ENCODE measurements around the gene LRCH4. TPM values are rescaled to one million over a fixed set of nuclear protein-coding genes. Genes with fewer than 3 reads are reported as not detected.
A peak's percentile ranks its signal among the peaks of the same experiment; 100 is the strongest.

LRCH4 gene
- polyA plus RNA-seq, 3 donors, result 28.7 to 56.4 (median 46.5) TPM

DNA sequence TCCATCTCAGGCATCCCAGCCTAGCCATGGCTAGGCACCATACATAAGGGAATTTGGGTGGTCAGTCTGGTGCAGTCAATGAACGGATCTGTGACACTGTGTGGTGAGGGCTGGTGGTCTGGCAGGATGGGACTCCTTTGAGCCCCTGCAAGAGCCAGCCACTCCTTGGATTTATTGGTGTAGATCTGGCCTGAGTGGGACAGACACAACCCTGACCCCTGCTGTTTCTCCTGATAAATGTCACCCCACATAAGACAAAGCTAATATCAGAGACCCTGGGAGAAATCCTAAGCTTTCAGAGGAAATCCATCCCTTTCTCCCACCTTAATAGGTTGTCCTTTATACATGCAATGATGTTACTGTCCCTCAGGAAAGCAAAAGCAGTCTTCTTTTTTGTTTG, 2.5 kb upstream of the LRCH4 start:
- DNase-seq (ENCODE audit: extremely low read depth in 1 of 11, low read depth in 9 of 11, low spot score in 4 of 11), result no peak

DNA sequence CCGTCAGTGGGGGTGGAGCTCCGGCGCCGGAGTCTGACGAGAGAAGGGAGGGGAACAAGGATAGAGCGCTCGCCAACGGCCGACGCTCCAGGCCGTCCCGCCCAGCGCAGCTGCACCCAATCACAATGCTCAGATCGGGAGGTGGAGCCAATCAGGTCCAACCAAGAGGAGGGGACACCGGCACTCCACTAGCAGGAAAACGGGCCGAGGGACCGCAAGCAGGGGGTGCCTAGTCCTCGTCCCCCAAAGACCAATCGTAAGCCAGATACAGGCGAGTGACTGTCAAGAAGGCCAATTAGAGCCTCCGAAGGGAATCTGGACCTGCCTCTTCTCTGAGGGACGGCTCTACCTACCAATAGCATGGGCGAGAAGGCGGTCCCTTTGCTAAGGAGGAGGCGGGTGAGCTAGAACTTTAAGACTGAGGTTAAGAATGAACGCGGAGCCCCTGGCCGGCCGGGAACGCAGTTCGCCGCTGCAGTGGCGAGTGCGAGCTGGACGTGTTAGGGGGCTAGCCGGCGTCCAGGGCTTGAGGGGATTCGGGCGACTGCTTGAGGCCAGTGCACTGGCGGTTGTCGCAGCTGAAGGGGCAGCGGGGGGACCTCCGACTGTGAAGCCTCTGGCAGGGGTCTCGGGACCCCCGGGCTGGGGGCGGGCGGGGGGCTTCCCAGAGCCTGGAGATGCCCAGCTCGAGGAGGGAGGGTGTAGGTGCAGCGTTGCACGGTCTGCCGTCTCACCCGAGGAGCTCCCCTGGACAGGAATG, 517 bp upstream of the LRCH4 start, which contains the start of gene FBXO24:
FBXO24 (plus strand) TSS at position 63 of the 760 bp plus-strand sequence; CDS start at position 361, 298 bp downstream.
- peak; percentile 99 to 100 (median 100) for DNase-seq (ENCODE audit: extremely low read depth in 1 of 11, low read depth in 9 of 11, low spot score in 4 of 11)

DNA sequence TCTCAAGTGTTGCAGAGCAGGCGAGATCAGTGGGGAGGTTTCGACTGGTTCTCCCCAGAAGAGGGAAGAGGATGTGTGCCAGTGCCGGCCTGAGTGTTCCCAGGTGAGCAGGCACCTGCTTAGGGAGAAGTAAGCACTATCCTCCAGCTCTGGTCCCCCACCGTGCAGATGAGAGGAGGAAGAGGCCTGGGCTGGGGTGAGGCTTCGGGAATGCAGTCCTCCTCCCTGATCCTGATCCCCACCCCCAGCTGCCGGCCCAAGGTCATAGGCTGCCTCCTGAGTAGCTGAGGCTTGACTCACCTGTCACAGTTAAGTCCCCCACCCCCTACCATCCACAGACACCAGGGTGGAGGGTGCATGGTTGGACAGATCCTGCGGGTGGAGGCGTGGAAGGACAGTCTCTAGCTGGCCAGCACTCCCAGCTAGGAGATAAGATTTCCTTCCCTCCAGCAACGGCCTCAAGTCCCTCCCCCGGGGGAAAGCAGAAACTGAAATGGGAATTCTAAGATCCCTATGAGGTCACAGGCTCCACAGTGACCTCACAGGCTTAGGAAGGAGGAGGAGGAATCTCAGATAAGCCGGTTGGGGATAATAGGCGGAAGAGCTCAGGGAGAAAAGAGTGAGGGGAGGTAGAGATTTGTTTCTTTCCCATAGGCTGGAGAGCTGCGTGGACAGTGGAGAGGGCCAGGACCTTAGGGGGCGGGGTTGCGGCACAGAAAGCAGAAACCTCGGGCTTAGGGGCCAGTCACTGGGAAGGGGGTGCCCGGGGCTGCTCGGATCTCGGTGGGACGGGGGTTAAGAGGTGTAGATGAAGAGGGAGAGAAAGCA, 1.0 kb downstream of the LRCH4 start:
- no peak for DNase-seq (ENCODE audit: extremely low read depth in 1 of 11, low read depth in 9 of 11, low spot score in 4 of 11)

DNA sequence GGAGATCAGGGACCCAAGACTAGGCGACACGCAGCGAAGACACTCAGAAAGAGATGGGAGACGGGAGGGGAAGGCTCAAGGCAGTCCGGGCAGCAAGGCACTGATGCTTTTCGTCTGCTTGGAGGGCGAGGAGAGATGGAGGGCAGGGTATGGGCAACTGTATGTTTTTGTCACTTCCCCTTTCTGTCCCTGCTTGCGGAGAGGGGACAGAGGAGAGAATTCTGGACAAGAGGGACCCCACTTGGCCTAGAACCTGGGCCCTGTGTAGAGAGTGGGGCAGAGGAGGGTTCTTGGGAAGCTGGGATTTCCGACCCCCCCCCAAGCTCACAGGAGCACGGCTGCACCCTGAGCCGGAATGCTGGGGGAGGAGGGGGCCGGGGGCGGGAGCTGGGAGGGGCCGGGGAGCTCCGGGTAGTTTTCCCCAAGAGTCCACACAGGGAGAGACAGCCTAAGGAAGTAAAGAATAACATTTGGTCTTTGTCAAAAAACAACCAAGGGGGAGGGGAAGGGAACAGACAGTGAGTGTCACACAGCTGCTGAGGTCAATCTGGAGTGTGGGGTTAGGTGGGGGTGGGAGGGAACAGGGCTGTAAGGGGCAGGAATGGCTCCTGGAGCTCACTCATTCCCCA, 1.8 kb downstream of the LRCH4 start:
- no peak for DNase-seq (ENCODE audit: extremely low read depth in 1 of 11, low read depth in 9 of 11, low spot score in 4 of 11)

DNA sequence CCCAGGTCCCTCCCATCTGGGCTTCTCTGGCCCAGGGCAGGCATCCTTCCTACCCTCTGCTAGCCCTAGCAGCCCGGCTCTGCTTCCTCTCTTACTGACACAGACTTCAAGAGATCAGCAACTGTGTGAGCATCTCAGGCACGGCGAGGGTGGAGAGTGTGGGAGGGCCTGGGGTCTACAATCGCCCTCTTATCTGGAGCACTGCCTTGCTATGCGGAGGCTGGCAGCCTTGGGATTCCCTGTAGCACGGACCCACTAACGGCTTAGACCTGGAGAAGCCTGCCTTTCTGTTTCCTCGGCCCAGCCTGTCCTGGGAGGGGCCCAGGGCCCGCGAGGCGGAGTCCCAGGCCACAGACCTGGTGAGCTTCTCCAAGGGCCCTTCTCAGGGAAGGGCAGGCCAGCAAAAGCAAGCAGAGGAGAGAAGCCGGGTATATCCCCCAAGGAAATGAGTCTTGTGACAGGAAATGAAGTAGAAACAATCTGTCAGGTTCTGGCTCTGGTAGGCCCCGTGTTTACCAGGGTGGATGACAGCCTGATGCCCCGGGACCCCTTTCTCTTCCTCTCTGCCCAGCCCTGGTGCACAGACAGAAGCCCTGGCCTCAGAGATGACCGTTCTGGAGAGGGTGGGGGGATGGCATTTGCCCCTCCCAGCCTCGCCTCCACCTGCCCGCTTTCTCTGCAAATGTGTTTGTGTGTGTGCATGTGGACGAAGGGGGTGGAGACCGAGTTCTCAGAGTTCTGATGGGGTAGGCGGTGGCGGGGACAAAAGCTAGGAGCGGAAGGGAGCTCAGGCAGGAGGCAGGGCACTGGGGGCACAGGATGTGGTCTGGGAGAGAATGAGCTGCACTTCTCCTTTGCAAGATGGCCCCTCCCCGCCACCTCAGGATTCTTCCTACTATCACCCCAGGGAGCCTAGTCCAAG, 2.5 kb downstream of the LRCH4 start:
- DNase-seq (ENCODE audit: extremely low read depth in 1 of 11, low read depth in 9 of 11, low spot score in 4 of 11), result no peak

DNA sequence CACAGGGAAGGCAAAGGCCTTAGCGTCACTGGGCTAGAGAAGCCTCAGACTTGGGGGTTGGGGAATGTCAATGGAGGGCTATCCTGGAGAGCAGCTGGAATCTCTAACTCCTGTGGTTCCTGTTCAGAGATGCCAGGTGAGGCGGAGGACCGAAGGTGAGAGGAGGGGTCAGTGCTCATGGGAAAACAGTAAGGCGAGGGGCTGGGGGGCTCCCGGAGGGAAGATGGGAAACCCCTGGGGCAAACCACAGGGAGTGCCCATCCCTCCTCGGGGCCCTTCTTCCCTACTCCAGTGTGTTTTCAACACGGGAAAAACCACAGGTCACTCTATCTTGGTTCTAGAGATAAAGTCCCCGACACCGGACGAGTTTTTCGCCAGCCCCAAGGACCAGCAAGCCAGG, 3.3 kb downstream of the LRCH4 start:
- DNase-seq (ENCODE audit: extremely low read depth in 1 of 11, low read depth in 9 of 11, low spot score in 4 of 11), result no peak

DNA sequence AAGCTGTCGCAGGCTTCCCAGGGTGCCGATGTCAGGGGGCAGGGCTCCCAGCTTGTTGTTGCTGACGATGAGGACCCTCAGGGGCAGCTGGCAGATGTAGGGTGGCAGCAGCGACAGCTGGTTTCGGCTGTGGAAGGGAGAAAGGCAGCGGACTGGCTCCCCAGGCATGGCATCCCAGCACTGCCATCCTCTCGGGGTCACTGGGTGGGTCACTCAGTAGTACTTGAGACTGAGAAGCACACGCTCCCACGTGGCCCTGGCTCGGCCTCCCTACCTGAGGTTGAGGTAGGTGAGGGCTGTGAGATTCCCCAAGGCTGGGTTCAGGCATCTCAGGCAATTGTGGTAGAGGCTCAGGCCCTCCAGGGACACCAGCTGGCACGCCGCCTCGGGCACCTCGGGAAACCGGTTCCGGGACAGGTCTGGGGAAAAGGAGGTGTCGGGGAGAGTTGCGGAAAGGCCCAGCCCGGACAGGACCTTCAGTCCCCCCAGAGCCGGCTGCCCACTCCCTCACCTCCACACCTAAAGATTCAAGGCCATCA, 3.8 kb downstream of the LRCH4 start:
- DNase-seq (ENCODE audit: extremely low read depth in 1 of 11, low read depth in 9 of 11, low spot score in 4 of 11), result no peak

DNA sequence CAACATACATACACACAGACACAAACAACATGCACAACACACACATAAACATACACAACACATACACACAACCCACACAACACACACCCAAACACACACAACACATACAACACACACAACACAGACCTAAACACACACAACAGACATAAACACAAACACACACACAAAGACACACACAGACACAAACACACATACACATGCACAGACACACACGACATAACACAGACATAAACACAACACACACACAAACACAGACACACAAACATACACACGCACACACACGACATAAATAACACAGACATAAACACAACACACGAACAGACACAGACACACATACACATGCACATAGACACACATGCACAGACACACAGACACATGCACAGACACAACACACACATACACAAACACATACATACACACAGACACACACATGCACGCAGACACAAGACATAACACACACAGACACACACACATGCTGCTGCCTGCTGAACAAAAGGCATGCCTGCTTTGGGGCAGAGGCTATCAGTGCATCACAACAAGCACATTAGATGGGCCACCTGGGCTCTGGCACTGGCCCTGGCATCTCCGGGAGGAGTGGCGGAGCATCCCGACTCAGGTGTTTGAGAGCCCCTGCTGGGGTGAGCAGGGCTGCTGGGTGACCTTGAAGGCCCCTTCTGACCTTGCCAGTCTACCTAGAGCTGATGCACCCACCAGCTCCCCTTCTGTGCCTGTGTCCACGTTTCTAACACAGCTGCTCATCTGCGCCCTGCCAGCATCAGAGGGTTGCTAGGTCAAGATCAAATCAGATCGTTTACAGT, 5.3 kb downstream of the LRCH4 start:
- no peak for DNase-seq (ENCODE audit: extremely low read depth in 1 of 11, low read depth in 9 of 11, low spot score in 4 of 11)

DNA sequence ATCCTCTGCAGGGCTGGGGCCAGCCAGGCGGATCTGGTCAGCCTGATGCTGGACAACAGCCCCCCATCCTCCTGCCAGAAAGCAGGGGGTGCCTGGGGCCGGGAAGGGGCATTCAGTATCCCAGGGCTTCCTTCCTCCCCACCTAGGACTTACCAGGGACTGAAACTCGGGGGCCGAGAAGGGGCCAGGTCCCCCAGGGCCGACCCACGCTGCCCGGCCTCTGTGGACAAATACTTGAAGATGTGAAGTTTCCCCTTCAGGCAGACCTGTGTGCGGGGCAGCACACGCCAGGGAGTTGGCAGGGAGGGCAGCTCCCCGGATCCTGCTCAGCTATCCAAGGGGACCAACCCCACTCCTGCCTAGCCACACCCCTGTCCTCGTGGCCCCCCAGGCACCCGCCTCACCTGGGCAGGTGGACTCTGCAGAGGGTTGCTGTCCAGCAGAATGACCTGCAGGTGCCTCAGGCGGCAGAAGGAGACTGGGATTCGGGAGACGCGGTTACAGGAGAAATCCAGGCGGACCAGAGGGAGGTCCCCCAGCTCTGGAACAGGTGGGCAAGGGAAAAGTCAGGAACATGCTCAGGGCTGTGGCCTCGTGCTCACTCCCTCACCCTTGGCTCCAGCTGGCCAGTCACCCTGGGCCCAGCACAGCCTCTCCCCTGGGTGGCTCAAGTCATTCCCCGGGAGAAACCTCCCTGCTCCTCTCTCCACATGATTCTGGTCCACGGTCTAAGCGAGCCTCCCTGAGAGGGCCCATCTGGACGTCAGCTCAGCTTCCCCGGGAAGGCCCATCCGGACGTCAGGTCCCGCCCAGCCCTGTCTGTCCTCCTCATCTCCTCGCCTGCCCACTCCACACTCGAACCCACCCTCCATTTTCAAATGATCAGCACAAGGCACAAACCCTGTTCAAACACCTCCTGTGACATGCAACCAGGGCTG, 7.4 kb downstream of the LRCH4 start:
- DNase-seq (ENCODE audit: extremely low read depth in 1 of 11, low read depth in 9 of 11, low spot score in 4 of 11), result no peak

DNA sequence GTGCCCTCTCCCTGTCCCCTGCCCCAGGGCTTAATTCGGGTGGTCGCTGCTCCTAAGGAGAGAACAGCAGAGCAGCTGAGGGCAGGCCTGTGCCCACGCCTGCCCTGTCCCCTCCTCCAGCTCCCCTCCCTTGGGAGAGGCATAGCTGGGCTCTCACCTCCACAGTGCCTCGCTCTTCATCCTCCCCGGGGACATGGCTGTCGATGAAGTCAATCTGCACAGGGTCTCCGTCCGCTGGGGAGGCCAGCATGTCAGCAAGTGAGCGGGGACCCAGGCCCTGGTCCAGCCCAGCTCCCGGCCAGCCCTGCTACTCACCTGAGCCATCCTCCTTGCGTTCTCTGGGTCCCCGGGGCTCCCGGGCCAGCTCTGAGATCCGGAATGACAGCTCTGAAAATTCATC, 8.4 kb downstream of the LRCH4 start:
- DNase-seq (ENCODE audit: extremely low read depth in 1 of 11, low read depth in 9 of 11, low spot score in 4 of 11), result no peak

DNA sequence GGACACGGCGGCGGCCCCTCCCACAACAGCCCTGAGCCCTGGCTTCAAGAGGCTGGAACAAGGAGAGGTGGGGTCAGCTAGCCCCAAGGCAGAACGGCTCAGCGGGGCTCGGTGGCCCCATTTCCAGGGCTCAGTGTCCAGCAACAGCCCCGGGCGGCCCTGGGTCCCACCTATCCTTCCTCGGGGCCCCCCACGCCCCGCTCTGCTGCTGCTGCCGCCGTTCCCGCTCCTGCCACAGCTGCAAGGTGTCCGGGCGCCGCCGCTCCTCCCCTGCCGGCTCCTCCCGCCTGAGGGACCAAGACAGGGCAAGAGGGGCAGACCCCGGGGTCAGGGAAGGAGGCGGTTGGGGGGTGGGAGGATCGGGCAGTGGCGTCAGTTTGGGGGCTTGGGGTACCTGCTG, 8.8 kb downstream of the LRCH4 start:
- no peak for DNase-seq (ENCODE audit: extremely low read depth in 1 of 11, low read depth in 9 of 11, low spot score in 4 of 11)

DNA sequence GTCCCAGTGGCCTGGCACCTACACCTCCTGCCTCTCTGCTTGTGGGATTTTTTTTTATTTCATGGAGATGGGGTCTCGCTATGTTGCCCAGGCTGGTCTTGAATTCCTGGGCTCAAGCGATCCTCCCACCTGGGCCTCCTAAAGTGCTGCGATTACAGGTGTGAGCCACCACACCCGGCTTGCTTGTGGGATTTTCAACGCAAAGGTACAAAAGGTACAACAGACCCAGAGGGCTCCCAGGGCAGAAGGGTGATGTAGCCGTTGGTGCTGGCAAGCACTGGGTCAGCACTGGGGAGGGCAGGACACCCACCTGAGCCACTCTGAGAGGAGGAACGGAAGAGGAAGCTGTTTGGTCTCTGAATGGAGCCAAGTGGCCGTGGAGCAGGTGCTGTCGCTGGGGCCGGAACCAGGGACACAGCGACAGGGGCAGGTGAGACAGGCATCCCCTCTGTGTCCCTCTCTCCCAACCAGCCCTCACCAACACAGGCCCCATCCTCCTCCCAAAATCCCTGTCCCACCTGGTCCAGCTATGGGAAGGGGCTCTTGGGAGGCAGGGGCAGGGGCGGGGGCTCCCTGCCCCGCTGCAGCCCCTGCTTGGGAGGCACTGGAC, 9.4 kb downstream of the LRCH4 start:
- no peak for DNase-seq (ENCODE audit: extremely low read depth in 1 of 11, low read depth in 9 of 11, low spot score in 4 of 11)

DNA sequence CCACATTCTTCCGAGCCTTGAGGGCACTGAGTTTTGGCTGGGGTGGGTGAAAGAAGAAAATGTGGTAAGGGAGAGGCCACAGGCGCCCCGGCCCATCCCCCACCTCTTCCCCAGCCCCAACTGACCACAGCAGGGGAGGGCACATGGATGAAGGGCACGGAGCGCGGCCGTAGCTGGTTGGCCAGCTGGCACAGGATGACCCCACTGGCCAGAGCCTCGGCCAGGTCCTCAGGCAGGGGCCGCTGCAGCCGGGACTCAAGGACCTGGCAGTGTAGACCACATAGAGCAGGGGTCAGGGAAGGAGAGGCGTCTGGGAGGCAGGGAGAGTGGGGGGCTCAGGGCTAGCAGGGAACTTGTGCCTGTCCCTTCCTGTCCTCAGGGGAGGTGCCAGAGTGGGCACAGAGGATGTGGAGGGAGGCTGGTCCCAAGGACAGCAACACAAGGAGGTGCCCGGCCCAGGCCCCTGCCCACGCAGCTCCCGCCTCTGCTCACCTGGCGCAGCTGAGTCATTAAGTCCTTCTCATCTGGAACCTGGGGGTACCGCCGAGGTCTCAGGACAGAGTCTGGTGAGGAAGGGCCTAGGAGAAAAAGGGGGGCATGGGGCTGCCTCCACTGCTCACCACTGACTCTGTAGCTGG, 10.1 kb downstream of the LRCH4 start:
- no peak for DNase-seq (ENCODE audit: extremely low read depth in 1 of 11, low read depth in 9 of 11, low spot score in 4 of 11)

DNA sequence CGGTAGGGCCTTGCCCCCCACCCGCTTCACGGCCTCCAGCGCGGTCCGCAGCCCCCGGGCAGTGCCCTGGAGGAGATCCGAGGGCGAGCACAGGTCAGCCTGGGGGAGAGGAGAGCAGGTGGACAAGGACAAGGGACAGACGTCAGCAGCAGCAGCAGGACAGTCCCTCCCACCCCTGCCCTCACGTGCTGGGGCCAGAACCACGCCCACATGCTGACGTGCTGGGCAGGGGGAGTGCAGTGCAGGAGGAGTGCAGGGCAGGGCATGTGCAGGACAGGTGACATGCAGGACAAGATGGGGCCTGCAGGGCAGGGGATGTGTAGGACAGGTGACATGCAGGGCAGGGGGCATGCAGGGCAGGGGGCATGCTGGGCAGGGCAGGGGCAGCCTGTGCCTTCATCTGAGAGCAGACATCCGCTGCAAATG, 10.7 kb downstream of the LRCH4 start:
- no peak for DNase-seq (ENCODE audit: extremely low read depth in 1 of 11, low read depth in 9 of 11, low spot score in 4 of 11)

DNA sequence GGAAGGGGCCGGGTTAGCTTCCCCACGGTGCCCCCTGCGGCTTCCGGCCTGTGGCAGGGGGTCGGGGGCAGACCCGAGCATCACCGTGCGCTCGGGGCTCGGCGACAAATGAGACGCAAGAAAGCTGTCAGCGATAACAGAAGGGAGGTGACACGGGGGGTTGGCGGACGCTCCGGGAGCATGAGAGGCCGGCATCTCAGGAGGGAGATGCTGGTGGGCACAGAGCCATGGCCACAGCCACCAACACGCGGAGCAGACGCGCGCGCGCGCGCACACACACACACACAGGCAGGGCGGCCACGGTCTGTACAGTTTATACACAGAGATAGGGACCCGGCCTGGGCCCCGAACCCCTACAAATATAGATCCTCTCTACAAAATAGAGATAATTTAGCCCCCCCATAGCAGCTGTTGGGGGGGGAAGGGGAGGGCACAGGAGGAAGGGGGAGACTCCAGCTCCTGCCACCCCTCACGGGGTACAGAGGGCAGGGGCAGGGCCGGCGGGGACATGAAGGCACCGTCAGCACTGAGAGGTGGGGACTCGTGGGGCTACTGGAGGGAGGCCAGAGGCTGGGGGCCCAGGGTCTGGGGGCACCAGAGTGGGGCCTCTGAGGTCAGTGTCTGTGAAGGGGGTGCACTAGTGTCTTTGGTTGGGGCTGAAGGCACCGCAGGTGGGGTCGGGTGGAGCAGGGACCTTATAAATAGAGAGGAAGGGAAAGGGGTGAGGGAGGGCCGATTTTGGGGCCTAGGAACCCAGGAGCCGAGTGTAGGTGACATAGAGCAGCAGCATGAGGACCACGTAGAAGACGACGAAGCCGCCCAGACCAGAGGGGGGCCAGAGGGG, 11.3 kb downstream of the LRCH4 start:
- DNase-seq (ENCODE audit: extremely low read depth in 1 of 11, low read depth in 9 of 11, low spot score in 4 of 11), result no peak

All from renal cortex interstitium (tissue), 11 donors.